ENCODE results near the gene KCNH3. TPM values are rescaled to one million over a fixed set of nuclear protein-coding genes. Genes with fewer than 3 reads are reported as not detected.
"Not testable (repeated sequence)": the region's sequence is repeated elsewhere in the genome, so short reads cannot be mapped to it uniquely, and the experiment has no call there.

Gene KCNH3
- total RNA-seq, 1 donor from 2014 or later: 0.72 TPM

GRCh38 chr12:49505672-49506071 lies 33.2 kb upstream of the KCNH3 start:
- Mint-ChIP-seq H3K27ac (no peak overlapping the region), H3K4me1 (ENCODE audit: unreplicated experiment) (no peaks in the 10 kb centered on the region), H3K4me3 (no peak overlapping the region), H3K27me3 (no peaks in the 10 kb centered on the region), H3K36me3 (peaks cover 16% of the 10 kb centered on the region), H3K9me3 (no peaks in the 10 kb centered on the region)
- TF ChIP-seq CTCF (conservative IDR thresholded peaks at IDR 0.05): no peak
- DNase-seq (ENCODE audit: extremely low spot score, unreplicated experiment): no peak

- Mint-ChIP-seq H3K27me3 (no peaks in the 10 kb centered on the region), H3K27ac (peak overlapping the region; percentile 14), H3K4me1 (ENCODE audit: unreplicated experiment) (no peaks in the 10 kb centered on the region), H3K9me3 (no peaks in the 10 kb centered on the region), H3K36me3 (peaks cover 12% of the 10 kb centered on the region), H3K4me3 (no peak overlapping the region)
- no peak for DNase-seq (ENCODE audit: extremely low spot score, unreplicated experiment)
- TF ChIP-seq CTCF (conservative IDR thresholded peaks at IDR 0.05): no peak
Observed at GRCh38 chr12:49507139-49507538, 31.7 kb upstream of the KCNH3 start.

- DNase-seq (ENCODE audit: extremely low spot score, unreplicated experiment); H3K4me1 Mint-ChIP-seq (ENCODE audit: unreplicated experiment); H3K4me3 Mint-ChIP-seq; H3K36me3 Mint-ChIP-seq; H3K9me3 Mint-ChIP-seq; H3K27ac Mint-ChIP-seq; H3K27me3 Mint-ChIP-seq: not testable (repeated sequence)
Observed at GRCh38 chr12:49509681-49510080, 29.1 kb upstream of the KCNH3 start.

- H3K4me3 Mint-ChIP-seq: no peak overlapping the region
- H3K27ac Mint-ChIP-seq: no peak overlapping the region
- no peaks in the 10 kb centered on the region for H3K27me3 Mint-ChIP-seq
- DNase-seq (ENCODE audit: extremely low spot score, unreplicated experiment): no peak
- no peaks in the 10 kb centered on the region for H3K4me1 Mint-ChIP-seq (ENCODE audit: unreplicated experiment)
- no peaks in the 10 kb centered on the region for H3K36me3 Mint-ChIP-seq
- no peak for TF ChIP-seq CTCF (conservative IDR thresholded peaks at IDR 0.05)
- H3K9me3 Mint-ChIP-seq: no peaks in the 10 kb centered on the region
Observed at GRCh38 chr12:49511410-49511809, 27.4 kb upstream of the KCNH3 start.

- DNase-seq (ENCODE audit: extremely low spot score, unreplicated experiment): no peak
- Mint-ChIP-seq H3K36me3 (peaks cover 4% of the 10 kb centered on the region), H3K4me1 (ENCODE audit: unreplicated experiment) (no peaks in the 10 kb centered on the region), H3K4me3 (no peak overlapping the region), H3K27me3 (no peaks in the 10 kb centered on the region), H3K9me3 (no peaks in the 10 kb centered on the region), H3K27ac (no peak overlapping the region)
- TF ChIP-seq CTCF (conservative IDR thresholded peaks at IDR 0.05): no peak
Observed at GRCh38 chr12:49512546-49512945, 26.3 kb upstream of the KCNH3 start.

- H3K27ac Mint-ChIP-seq: no peak overlapping the region
Observed at GRCh38 chr12:49515266-49515665, 23.6 kb upstream of the KCNH3 start.

More at GRCh38 chr12:49515266-49515665, 23.6 kb upstream of the KCNH3 start:
- H3K4me3 Mint-ChIP-seq: no peak overlapping the region
- H3K27me3 Mint-ChIP-seq: no peaks in the 10 kb centered on the region
- peaks cover 7% of the 10 kb centered on the region for H3K36me3 Mint-ChIP-seq
- no peaks in the 10 kb centered on the region for H3K4me1 Mint-ChIP-seq (ENCODE audit: unreplicated experiment)
- TF ChIP-seq CTCF (conservative IDR thresholded peaks at IDR 0.05): no peak
- no peak for DNase-seq (ENCODE audit: extremely low spot score, unreplicated experiment)
- no peaks in the 10 kb centered on the region for H3K9me3 Mint-ChIP-seq
